HK-2 (cell line): ENCODE data around the gene RXFP3.
A peak's percentile ranks its signal among the peaks of the same experiment; 100 is the strongest.
"Not testable (repeated sequence)": the region's sequence is repeated elsewhere in the genome, so short reads cannot be mapped to it uniquely, and the experiment has no call there.

Source experiments
- DNase-seq: peaks from one replicate; pipeline ENCODE4 v3.0.0-alpha.2; 2018; ENCODE audit not compliant: unreplicated experiment

Gene RXFP3

GRCh38 chr5:33934176-33934575 is 2.0 kb upstream of the RXFP3 start:
- no peak for DNase-seq

GRCh38 chr5:33936004-33936380 is 194 bp upstream of the RXFP3 start:
- DNase-seq = peak; percentile 61

- no peak for DNase-seq
Observed at GRCh38 chr5:33937017-33937706, 976 bp downstream of the RXFP3 start.

- no peak for DNase-seq
Observed at GRCh38 chr5:33937707-33938506, 1.7 kb downstream of the RXFP3 start.

GRCh38 chr5:33938507-33938796 is 2.3 kb downstream of the RXFP3 start:
- no peak for DNase-seq

- no peak for DNase-seq
Observed at GRCh38 chr5:33938881-33939280, 2.7 kb downstream of the RXFP3 start.

GRCh38 chr5:33939556-33940262 is 3.5 kb downstream of the RXFP3 start:
- DNase-seq = no peak

GRCh38 chr5:33941090-33941489 is 4.9 kb downstream of the RXFP3 start:
- no peak for DNase-seq

GRCh38 chr5:33944543-33945132 is 8.5 kb downstream of the RXFP3 start:
- no peak for DNase-seq

- not testable (repeated sequence) for DNase-seq
Observed at GRCh38 chr5:33952175-33952574, 16.0 kb downstream of the RXFP3 start.

GRCh38 chr5:33957577-33958150 is 21.5 kb downstream of the RXFP3 start:
- no peak for DNase-seq

GRCh38 chr5:33958176-33958575 is 22.0 kb downstream of the RXFP3 start:
- DNase-seq = no peak

- DNase-seq = no peak
Observed at GRCh38 chr5:33964132-33964700, 28.0 kb downstream of the RXFP3 start.

GRCh38 chr5:33966805-33967204 is 30.6 kb downstream of the RXFP3 start:
- no peak for DNase-seq

- no peak for DNase-seq
Observed at GRCh38 chr5:33968211-33969005, 32.2 kb downstream of the RXFP3 start.

GRCh38 chr5:33969572-33970452 is 33.6 kb downstream of the RXFP3 start:
- peak; percentile 11 for DNase-seq

- no peak for DNase-seq
Observed at GRCh38 chr5:33973271-33973670, 37.1 kb downstream of the RXFP3 start.

- DNase-seq = no peak
Observed at GRCh38 chr5:33975852-33976251, 39.7 kb downstream of the RXFP3 start.

GRCh38 chr5:33976307-33976706 is 40.1 kb downstream of the RXFP3 start:
- no peak for DNase-seq

- DNase-seq = no peak
Observed at GRCh38 chr5:33978306-33978705, 42.1 kb downstream of the RXFP3 start.
